ENCODE results near the gene PLCG1.
"Not testable (repeated sequence)": the region's sequence is repeated elsewhere in the genome, so short reads cannot be mapped to it uniquely, and the experiment has no call there.

Gene PLCG1

DNA sequence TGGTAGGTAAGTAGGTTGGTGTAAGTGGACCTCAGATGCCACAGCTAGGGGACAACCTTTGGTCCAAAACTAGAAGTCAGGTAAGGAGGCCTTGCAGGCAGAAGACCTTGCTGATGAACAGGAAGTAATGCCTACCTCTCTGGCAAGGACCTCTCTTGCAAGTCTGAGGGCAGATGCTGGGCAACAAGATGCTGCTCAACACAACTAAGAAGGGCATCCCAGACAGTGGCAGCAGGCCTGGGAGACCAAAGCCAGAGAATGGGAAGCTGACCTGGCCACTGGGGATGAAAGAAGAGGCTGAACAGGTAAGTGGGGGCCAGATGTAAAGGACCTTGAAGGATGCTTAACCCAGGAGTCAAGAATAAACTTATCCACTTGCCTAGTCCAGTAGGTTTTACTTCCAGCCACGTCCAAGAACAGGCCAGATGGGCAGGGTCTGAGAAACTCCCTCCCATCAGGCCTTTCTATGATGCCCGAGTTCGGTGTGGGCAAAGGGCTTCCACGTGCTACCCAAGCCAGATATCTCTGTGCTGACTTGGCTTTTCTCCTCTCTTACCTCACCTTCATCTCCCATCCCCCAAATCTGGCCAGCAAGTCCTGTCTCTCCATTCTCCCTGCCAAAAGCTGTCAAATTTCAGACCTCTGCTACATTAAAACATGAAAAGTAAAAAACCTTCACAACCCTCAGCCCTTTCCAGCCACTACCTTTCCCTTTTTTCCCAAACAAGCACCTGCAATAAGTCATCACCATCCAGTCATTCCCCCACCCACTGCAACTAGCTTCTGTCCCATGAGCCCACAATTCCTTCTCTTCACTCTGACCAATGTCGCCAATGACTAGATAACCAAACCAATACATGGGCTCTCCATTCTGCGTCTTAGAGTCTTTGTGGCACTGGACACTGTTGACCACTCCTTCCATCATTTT is 11.5 kb upstream of the PLCG1 start:
- no peak for DNase-seq

DNA sequence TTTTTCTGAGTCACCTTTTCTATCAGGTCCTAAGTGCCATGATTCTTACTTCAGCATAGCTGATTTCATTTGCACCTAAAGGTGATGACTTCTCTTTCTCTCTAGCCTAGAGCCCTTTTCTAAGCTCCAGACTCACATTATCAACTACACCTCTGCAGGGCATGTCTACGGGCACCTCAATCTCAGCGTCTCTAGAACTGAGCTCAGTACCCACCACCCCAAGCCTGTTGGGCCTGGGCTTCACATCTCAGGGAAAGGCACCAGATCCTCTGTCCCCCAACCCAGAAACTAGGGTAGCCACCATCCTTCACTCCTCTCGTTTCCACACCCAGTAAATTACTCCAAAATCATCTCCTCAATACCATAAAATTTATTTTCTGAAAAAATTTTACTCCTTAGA is 10.6 kb upstream of the PLCG1 start:
- no peak for DNase-seq

DNA sequence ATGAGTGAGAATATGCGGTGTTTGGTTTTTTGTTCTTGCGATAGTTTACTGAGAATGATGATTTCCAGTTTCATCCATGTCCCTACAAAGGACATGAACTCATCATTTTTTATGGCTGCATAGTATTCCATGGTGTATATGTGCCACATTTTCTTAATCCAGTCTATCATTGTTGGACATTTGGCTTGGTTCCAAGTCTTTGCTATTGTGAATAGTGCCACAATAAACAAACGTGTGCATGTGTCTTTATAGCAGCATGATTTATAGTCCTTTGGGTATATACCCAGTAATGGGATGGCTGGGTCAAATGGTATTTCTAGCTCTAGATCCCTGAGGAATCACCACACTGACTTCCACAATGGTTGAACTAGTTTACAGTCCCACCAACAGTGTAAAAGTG is 9.0 kb upstream of the PLCG1 start:
- DNase-seq = not testable (repeated sequence)

DNA sequence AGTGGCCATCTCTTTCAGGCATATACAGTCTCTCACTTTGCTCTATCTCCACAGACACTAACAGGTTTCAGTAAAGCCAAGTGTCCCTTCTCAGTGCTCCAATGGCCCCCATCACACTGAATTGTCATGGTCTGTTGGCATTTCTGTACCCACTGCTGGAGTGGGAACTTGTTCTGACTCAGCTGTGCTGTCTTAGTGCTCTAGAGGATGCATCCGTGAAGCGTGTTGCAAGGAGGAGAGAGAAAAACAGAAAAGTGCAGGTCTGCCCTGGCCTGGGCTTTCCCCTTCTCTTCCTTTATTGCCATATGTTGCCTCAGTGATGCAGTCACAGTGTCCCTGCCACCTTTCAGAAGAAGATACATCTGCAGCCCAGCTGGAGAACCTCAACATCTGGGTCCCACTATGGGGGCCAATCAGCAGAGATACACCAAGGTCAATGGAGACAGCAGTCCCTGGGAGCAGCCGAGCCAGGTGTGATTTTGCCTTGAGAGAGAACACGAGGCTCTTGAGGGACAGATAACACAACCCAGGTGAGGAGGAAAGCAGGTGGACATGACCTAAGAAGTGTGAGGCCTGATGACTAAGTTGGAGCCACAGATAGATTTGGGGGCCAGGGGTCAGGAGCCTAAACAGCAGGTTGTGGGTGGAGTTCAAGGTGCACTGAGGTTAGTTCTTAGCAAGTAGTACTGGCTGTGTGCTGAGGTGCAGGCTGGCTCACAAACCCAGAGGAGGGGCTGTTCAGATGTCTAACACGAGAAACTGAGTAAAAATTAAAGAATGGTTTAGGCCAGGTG is 5.6 kb upstream of the PLCG1 start:
- no peak for DNase-seq

DNA sequence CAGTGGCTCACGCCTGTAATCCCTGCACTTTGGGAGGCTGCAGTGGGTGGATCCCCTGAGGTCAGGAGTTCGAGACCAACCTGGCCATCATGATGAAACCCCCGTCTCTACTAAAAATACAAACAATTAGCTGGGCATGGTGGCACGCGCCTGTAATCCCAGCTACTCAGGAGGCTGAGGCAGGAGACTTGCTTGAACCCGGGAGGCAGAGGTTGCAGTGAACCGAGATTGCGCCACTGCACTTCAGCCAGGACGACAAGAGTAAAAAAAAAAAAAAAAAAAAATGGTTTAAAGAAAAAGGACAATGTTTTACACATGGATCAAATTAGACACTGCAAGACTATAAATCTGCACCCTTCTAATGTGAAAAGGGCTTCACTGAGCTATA is 5.0 kb upstream of the PLCG1 start:
- DNase-seq = not testable (repeated sequence)

DNA sequence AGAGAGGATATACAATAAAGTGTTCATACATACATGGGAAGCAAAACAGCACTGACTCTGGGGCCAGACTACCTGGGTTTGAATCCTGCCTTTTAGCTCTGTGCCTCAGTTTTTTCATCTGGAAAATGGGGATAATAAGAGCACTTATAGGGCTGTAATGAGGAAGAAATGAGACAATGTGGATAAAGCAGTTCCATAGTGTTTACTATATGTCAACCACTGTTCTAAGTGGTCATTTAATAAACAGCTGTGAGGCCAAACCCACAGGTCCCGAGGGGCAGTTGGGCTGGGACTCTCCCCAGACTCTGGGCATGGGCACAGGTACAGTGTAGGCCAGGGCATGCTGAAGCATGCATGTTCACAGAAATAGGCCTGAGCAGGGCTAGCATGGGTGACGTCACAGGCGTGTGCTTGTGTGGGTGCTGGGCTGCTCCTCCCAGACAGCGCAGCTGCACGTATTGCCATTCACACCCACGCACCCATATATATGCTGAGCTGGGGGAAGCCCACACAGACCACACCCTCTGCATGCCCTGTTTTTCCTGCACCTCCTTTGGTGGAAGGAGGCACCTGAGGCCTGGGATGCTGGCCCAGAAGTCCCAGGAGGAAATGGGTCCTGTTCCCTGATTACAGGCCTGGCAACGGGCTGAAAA is 3.5 kb upstream of the PLCG1 start:
- DNase-seq = peak; percentile 56

- DNase-seq = no peak
Observed at GRCh38 chr20:41134362-41135186, 2.8 kb upstream of the PLCG1 start.

DNA sequence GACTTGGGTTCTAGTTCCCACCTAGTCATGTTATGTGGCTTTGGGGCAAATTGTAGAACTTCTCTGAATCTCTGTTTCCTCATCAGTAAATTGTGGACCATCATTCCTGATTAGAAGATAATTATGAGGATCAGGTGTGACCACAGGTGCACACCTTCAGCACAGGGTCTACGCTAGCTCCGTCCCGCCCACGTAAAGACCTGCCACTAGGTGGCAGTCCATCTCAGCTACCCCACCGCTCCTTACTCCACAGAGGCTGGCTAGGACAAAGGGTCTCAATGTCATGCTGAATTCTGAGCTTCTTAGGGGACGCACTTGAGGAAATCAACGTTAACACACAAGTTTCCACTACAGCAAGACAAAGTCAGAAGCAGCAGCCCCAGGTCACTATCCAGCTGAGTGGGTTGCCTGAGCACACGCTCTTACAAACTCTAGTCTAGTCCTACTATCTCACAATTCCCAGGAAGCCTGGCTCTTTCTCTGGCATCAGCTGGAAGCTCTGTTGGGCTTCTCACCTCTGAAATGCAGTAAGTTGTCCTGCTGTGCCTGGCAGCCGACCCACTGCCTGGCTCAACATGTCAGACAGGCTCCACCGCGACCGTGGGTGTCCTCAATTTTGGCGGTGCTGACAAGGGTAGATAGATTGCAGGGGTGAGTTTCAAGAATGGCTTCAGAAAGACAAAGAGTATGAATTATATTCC is 2.0 kb upstream of the PLCG1 start:
- DNase-seq = peak; percentile 53

DNA sequence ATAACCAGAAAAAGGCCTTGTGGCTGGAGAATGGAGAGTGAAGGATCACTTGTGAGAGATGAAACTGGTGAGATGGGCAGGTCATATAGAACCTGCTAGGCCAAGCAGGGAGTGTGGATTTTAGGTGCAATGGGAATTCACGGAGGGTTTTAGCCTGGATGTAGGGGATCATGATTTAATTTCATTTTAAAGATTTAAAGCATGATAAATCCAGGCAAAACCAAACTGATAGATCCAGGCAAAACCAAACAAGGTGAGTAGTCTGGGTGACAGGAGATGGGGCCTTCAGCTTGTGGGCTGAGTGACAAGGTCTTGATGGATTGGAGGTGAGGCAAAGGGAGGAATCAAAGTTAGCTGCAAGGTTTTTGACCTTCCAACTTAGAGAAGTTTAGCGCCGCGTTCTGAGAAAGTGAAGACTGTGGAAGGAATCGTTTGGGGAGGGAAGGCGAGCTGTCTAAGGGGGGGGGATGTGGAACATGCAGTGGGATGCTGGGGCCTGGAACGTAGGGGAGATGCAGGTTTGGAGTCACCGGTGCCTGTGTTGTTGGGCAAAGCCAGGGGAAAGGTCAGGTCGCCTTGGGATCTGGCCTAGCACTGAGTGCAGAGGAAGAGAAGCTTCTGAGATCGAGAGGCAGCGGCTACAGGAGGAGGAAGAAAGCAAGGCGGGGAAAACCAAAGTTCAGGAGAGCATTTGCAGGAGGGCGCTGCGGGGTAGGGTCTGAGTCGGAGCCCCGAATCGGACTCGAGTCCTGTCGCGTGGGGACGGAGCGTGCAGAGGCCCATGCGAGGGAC is 1.3 kb upstream of the PLCG1 start:
- no peak for DNase-seq

DNA sequence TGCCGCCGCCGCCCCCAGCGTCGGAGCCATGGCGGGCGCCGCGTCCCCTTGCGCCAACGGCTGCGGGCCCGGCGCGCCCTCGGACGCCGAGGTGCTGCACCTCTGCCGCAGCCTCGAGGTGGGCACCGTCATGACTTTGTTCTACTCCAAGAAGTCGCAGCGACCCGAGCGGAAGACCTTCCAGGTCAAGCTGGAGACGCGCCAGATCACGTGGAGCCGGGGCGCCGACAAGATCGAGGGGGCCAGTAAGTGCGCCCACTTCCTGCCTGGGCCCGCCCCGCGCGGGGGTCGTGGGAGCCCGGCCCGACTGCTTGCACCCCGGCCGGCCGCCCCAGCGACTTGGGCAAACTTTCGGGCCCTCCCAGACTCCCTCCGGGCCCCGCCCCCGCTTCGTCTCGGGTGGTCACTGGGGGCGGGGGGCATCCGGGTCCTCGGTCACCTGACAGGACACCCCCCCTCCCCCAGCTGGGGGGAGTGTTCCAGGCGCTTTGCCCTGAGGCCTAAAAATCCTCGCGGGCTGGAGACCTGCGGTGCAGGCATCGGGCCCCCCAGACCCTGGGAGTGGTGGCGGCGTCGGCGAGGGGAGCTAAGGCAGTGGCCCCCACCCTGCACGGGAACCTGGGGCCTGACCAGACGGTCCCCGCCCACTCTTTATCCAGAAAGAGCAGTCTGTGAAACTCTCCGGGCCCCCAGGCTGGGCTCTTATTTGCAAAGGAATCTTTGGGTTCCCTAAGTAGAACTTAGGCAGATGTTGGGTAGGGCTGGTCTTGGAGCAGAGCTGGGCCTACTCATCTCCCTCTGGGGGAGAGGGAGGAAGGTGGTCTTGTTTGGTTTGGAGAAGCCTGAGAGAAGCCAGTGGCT is 501 bp downstream of the PLCG1 start:
- peak; percentile 59 for DNase-seq

GRCh38 chr20:41138475-41139226 is 1.3 kb downstream of the PLCG1 start:
- DNase-seq = peak; percentile 31

DNA sequence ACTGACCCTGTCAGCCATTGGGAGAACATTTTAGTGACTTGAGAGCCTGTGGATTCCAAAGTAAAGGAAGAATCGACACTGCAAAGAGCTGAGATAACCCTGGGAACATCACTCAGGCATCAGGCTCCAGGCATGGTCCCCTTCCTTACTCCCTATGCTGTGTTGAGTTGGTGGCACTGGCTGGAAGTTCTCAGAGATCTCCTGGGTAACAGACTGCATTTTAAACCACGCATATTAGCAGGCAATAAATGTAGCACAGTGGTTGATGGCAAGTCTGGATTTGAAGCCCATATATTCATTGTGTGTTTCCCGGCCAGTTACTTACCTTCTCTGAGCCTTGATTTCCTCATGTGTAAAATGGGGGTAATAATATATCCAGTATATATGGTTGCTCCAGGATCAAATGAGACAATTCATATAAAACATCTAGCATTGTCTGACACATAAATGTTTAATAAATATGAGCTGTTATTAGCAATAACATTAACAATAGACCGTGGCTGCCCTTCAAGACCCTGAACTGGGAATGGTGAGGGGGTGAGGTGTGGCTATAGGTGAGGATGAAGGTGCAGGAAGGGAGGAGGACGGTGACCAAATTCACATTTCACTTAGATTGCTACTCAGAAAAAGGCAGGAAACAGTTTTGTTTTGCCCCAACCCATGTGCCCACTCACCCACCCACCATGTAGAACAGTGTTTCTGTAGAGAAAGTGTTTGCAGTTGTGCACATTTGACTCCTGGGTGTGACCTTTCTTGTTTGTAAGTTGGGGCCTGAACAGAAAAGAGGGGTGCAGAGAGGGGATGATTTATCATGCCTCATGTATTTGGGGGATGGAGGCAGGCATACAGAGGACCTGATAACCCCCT is 2.1 kb downstream of the PLCG1 start:
- no peak for DNase-seq

DNA sequence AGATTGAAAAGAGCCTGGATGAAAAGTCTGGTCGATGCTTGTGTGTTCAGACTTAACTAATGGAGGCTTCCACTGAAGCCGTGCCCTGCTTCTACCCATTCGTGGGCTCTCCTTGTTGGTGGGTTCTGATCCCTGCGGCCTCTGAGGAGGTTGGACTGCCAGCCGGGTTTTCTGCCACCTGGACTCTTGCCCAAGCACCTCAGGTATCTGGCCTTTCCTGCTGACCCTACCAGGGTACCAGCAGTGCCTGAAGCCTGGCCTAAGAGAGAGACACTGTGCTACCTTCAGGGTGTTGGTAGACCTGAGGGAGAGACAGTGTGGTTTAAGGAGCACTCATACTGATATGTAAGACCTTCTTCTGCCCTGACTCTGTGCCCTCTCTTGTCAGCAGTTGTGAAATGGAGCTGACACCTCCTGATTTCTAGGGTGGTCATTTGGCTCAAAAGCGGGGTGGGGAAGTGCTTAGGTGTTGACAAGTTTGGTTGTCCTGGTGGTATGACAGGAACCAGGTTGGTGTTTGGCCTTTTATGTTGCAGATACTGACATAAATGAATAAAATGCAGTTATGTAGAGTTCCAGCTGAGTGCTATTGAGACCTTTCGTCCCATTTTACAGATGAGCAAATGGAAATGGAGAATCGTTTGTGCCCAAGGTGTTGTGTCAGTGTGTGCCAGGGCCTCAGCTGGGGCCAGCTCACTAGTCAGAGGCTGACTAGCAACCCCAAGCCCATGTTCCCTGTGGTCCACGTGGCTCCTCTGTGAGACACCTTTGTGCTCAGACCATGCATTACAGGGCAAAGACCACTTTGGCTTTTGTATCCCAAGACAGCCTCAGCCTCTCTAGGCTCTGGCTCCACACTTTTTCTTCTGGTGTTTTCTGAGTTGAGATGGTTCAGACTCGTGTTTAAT is 3.1 kb downstream of the PLCG1 start:
- DNase-seq = no peak

- DNase-seq = no peak
Observed at GRCh38 chr20:41141153-41141815, 3.9 kb downstream of the PLCG1 start.

DNA sequence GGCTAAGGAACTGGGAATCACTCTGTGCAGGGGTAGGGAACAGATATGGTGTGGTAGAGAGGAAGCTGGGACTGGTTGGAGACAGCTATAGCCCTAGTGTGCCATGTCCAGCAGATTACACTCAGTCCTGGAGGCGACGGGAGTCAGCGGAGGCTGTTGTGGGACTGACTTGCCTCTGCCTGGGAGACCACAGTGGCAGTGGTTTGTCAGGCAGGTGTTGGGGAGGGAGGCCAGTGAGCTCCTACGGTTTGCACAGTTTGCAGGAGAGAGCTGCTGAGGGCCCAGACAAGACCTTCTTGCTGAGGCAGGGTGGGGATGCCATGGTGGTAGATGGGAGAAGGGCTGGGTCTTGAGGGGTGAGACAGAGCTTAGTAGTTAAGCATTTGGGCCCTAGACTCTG is 4.9 kb downstream of the PLCG1 start:
- DNase-seq = no peak

DNA sequence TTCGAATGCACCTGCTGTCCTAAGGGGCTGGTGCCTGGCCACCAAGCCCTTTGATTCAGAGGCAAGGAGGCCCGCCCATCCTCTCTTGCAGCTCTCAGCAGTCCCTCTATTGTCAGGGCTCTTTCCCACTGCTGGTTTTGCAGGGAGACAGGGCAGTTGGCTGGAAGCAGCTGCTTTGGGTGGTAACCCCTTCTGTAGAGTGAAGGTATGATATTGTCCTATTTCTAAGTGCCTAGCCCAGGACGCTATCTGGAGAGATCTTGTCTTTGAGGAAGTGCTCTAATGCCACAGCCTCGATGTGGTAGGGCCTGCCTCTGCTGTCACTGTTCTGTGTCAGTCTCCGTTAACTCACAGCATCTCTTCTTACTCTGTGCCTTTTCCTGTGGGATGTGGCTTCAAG is 5.6 kb downstream of the PLCG1 start:
- peak; percentile 36 for DNase-seq

DNA sequence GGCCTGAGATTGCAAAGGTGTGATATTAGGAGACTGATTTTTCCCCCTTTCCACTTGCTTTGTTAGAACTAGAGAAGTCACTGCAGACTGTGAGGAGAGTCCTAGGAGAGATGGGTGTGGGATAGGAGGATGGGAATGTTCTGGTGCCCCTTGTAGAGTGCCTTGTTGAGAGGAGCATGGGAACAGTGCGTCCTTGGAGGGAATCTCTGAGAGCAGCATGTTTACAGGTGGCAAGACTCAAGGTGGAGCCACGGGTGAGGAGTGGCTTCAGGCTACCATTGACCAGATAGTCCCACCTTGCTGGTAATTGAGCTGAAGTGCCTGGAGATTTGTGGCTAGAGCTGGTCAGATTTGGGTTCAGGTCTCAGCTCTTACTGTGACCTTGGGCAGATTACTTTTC is 6.0 kb downstream of the PLCG1 start:
- DNase-seq = no peak
